GM19043 (cell line): ENCODE measurements around the gene RRBP1.
"Not testable (repeated sequence)": the region's sequence is repeated elsewhere in the genome, so short reads cannot be mapped to it uniquely, and the experiment has no call there.

Experiments
- ATAC-seq: cut with Tn5 transposase; IDR thresholded peaks from one replicate; pipeline ENCODE4 v1.9.1; 2021; ENCODE audit warnings: low read depth; ENCODE audit not compliant: unreplicated experiment

Gene RRBP1

DNA sequence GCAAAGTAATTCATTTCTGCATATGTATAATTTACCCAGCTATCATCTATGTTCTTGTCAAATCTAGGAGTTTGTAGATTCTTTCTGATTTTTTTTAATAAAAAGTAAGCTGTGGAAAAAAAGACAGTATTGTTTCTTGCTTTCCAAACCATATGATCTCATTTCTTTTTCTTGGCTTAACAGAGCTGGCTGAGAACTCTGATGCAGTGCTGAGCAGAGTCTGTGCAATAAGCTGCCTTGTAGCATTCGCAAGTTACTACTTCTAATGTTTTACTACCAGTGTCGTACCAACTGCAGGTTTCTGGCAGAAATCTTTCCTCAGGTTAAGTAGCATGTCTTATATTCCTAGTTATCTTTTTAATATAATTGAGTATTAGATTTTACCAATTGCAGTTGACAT, 15.6 kb downstream of the RRBP1 start:
- ATAC-seq: no peak

DNA sequence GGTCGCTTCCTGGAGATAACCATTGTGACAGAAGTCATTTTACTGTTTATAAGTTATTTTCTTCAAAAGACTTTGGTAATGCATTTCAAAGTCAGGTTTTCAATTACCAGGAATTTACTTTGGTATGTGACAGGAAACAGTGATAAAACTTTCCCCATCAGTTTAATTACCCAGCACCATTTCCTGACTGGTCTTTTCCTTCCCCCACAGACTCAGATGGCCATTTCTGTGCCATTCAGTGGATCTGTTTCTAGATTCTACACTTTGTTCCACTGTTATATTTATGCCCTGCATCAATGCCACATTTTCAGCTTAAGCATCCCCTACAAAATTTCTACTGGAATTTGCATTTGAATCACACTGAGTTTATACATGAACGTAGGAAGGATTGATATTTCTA, 16.3 kb downstream of the RRBP1 start:
- ATAC-seq: no peak

GRCh38 chr20:17664025-17664633, 17.9 kb downstream of the RRBP1 start:
- no peak for ATAC-seq

DNA sequence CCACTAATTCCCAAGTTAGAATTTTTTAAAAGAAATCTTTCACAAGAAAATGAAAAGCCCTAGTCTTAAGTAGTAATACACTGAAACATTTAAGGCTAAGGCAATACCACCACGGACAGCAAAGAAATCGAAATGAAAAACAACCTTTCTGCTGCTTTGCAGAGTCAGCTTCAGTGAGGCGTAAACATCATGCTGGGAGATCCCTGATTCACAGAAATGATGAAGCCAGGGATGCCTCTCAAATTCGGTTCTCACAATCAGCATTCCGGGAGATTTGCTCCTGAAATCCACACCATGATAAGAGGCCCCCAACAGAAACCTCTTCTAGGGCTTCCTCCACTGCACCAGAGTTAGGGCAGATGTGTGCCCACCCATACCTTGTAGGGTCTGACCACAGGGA, 18.6 kb downstream of the RRBP1 start:
- ATAC-seq: no peak

GRCh38 chr20:17663040-17663399, 19.0 kb downstream of the RRBP1 start:
- no peak for ATAC-seq

DNA sequence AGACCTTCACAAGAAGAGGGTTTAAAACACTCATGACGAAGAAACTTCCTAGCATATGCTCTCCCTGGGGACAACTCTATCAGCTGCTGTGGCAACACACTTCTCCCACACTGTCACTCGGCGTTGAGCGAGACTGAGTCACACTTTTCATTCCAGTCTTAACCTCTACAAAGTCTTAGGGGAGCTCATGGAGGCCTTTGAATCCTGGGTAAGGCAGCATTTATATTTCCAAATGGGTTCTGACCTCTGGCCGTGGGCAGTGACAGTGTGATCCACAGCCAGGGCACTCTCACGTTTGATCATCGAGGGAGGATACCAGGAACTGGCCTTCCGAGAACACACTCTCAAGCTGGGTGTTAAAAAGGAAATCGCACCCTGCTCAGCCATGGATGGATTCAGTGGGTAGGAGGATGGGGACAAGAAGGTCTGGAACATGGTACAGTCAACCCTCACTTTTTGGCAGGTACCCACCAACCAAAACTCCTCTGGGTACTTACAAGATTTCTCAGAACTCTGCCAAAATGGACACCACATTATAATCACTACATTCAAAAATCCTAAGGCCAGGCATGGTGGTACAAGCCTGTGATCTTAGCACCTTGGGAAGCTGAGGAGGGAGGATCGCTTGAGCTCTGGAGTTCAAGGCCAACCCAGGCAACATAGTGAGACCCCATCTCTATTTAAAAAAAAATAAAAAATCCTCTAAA, 19.6 kb downstream of the RRBP1 start:
- no peak for ATAC-seq

- ATAC-seq: no peak
Measured at GRCh38 chr20:17661121-17661744, 20.8 kb downstream of the RRBP1 start.

DNA sequence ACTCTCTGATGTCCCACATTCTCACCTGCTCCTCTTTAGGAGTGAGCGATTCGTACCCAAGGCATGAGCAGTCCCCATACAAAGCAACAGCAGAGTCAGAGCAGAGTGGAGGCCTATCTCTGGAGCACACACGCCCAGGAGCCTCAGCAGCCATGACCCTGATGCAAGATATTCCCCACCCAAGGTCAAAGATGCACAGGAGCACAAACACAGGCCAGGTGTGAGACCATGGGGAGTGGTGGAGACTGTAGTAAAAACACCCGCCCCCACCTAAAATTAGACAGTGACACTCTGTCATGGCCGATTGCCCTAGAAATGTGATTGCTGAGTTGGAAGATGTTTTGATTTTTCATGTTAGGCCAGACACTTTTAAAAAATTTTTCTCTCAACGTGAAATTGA, 21.4 kb downstream of the RRBP1 start:
- no peak for ATAC-seq

GRCh38 chr20:17659801-17660200, 22.2 kb downstream of the RRBP1 start:
- ATAC-seq: no peak

GRCh38 chr20:17659344-17659743, 22.7 kb downstream of the RRBP1 start:
- ATAC-seq: not testable (repeated sequence)

GRCh38 chr20:17658648-17658993, 23.4 kb downstream of the RRBP1 start:
- no peak for ATAC-seq

DNA sequence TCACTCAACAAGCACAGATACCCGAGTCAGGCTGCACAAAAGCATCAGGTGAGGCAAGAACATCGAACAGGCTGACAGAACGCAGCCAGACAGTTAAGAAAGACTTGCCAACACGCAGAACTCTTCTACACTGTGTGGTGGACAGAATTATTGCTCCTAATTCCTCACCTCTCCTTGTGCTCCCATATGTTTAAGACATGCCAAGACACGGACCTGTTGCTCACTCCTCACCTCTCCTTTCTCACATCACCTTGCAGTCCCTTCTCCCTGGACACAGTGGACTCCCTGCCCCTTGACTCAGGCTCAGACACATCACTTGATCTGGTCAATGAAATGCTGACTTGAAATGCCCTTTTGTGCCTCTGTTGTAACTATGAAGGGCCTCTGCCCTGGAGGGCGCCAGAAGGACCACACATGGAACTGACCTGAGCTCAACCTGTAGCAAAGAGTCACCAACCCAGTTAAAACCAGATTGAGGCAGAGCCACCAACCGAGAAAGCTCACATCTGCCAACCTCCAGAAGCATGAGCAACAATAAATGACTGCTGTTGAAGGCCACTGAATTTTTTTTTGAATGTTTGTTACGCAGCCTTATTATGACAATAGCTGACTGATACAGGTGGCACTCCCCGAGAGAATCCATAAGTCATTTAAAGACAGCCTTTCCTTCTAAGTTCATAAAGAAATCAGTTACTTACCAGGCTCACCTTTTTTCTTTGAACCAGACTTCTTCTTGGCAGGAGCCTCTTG, 24.0 kb downstream of the RRBP1 start:
- ATAC-seq: no peak

GRCh38 chr20:17657079-17657825, 24.8 kb downstream of the RRBP1 start:
- no peak for ATAC-seq

DNA sequence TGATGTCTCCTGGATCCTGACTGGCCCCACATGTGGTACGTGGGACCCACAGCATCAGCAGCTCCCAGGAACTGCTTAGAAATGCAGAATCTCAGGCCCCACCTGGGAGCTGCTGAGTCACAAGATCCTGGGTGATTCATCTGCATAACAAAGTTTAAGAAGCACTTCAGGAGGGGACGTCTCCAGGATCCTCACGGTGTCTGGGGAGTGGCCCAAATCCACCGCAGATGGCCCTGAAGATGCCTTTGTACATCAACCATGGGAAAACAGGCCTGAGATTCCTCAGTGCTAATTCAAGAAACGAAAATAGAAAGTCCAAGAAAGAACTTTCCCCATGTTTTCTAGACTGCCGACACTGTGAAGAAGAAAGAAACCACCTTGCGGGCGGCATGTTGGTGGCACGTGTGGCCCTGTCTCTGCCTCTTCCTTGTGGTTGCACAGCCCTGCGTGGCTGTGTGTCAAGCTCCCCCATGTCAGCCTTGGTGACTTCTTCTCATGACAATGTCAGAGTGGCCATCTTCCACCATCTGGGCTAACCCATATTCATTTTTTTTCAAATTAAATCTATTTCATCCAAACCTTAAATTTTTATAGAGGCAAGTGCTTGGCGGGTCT, 26.1 kb downstream of the RRBP1 start:
- no peak for ATAC-seq

- ATAC-seq: no peak
Measured at GRCh38 chr20:17655286-17655651, 26.8 kb downstream of the RRBP1 start.

DNA sequence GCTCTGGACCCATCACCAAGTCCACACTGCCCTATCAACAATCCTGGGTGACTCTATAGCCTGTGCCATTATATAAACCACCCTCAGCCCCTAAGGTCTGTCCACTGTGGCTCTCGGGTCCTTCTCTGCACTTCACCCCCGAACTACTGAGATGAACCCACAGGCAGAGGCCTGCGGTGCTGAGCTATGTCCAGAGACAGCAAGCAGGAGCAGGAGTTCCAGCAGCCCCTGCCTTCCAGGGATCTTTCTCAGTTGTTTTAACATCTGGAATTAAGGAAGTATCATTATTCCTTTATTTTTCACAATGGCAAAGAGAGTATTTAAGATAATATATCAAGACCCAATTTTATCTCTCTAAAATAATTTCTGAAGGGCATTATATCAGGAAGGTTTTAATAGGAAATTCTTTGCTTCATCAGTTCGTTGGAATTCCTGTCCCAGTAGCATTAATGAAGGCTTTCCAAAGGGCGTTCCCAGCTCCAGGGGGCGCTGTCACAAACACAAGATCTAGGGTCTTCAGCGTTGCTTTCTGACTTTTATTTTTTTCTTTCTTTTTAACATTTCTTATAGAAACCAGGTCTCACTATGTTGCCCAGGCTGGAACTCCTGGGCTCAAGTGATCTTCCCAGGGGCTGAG, 27.3 kb downstream of the RRBP1 start:
- no peak for ATAC-seq

DNA sequence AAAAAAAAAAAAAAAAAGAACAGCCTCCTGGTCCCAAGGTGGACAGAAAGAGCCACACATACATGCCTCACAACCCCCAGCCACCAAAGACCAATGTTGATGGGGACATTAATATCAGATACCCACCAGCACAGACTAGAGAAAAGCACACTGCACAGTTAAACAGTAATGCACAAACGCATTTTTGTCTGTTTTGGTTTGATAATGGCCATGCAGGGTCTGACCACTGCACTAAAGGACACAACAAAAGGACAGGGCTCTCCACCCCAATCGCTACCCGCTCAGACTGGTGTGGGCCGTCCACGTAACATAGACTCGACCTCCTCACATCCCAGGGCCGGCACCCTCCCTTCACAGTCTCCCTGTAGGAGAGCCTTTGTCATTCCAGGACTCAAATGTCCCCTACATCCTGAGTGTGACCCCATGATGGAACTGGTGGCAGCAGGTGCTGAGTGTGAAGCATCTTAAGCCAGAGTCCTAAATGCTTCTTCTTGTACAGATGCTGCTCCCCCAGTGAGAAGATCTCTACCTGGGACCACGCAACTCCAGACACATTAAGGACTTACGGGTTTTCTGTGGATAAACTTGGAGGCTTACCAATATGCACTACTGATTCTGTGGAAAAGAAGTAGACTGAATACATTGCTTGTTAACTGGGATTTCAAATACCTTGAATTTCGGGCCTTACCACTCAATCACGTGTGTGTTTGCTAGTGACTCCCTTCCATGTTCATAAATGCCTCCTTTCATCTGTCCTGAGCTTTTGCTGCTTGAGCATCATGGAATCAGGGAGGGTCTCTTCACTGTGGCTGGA, 28.0 kb downstream of the RRBP1 start:
- no peak for ATAC-seq

GRCh38 chr20:17652411-17652810, 29.6 kb downstream of the RRBP1 start:
- no peak for ATAC-seq

GRCh38 chr20:17651760-17652388, 30.2 kb downstream of the RRBP1 start:
- no peak for ATAC-seq
